ENCODE results near the gene DUSP23.
A peak's percentile ranks its signal among the peaks of the same experiment; 100 is the strongest.

Gene DUSP23
- 10.7 to 14.7 reads per million in 2 experiments for total RNA-seq

- peak; percentile 94 for DNase-seq (ENCODE audit: low read depth)
Observed at GRCh38 chr1:159780583-159781582, at the start of gene DUSP23. Gene DUSP23, plus strand, starts transcription at chr1:159780962. Its CDS starts 139 bp downstream, at chr1:159781101.

- DNase-seq (ENCODE audit: low read depth) = no peak
Observed at GRCh38 chr1:159737238-159737916, 43.4 kb upstream of the DUSP23 start.

GRCh38 chr1:159743651-159744410 lies 36.9 kb upstream of the DUSP23 start:
- no peak for DNase-seq (ENCODE audit: low read depth)

- DNase-seq (ENCODE audit: low read depth) = no peak
Observed at GRCh38 chr1:159746666-159747065, 34.1 kb upstream of the DUSP23 start.

- DNase-seq (ENCODE audit: low read depth) = no peak
Observed at GRCh38 chr1:159748370-159748769, 32.4 kb upstream of the DUSP23 start.

GRCh38 chr1:159749630-159750029 lies 31.1 kb upstream of the DUSP23 start:
- no peak for DNase-seq (ENCODE audit: low read depth)

- DNase-seq (ENCODE audit: low read depth) = no peak
Observed at GRCh38 chr1:159750621-159751020, 30.1 kb upstream of the DUSP23 start.

GRCh38 chr1:159751031-159751430 lies 29.7 kb upstream of the DUSP23 start:
- DNase-seq (ENCODE audit: low read depth) = no peak

- DNase-seq (ENCODE audit: low read depth) = no peak
Observed at GRCh38 chr1:159752135-159752580, 28.6 kb upstream of the DUSP23 start.

- DNase-seq (ENCODE audit: low read depth) = no peak
Observed at GRCh38 chr1:159753386-159753785, 27.4 kb upstream of the DUSP23 start.

GRCh38 chr1:159755451-159756007 lies 25.2 kb upstream of the DUSP23 start:
- DNase-seq (ENCODE audit: low read depth) = no peak

GRCh38 chr1:159756397-159756796 lies 24.4 kb upstream of the DUSP23 start:
- DNase-seq (ENCODE audit: low read depth) = no peak

GRCh38 chr1:159763686-159764085 lies 17.1 kb upstream of the DUSP23 start:
- DNase-seq (ENCODE audit: low read depth) = no peak

GRCh38 chr1:159765806-159766205 lies 15.0 kb upstream of the DUSP23 start:
- no peak for DNase-seq (ENCODE audit: low read depth)

- no peak for DNase-seq (ENCODE audit: low read depth)
Observed at GRCh38 chr1:159771127-159771895, 9.5 kb upstream of the DUSP23 start.

- DNase-seq (ENCODE audit: low read depth) = no peak
Observed at GRCh38 chr1:159774465-159774864, 6.3 kb upstream of the DUSP23 start.

GRCh38 chr1:159775716-159776115 lies 5.0 kb upstream of the DUSP23 start:
- DNase-seq (ENCODE audit: low read depth) = no peak

GRCh38 chr1:159778266-159778665 lies 2.5 kb upstream of the DUSP23 start:
- no peak for DNase-seq (ENCODE audit: low read depth)

GRCh38 chr1:159779403-159779851 lies 1.3 kb upstream of the DUSP23 start:
- DNase-seq (ENCODE audit: low read depth) = no peak

- no peak for DNase-seq (ENCODE audit: low read depth)
Observed at GRCh38 chr1:159781992-159782391, 1.2 kb downstream of the DUSP23 start.

- no peak for DNase-seq (ENCODE audit: low read depth)
Observed at GRCh38 chr1:159783724-159784123, 3.0 kb downstream of the DUSP23 start.
